ENCODE results near the gene UTS2R.
"Not testable (repeated sequence)": the region's sequence is repeated elsewhere in the genome, so short reads cannot be mapped to it uniquely, and the experiment has no call there.

UTS2R gene

DNA sequence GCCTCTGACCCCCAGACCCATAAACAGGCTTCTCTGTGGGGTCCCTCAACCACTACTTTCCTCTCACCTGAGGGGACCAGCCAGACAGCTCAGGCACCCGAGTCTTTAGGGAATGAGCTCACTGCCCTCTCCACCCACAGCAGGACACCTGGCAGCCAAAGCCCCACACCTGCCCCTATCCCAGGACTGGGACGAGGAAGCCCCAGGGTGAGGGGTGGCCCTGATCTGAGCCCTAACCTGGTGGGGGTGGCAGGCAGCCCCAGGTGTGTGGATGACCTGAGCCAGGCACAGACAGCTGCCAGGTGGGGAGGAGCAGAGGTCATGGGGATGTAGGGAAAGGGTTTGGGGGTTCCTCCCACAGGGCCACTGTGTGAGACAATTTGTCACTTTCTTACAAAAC lies 14.2 kb upstream of the UTS2R start:
- no peak overlapping the region for H3K4me3 Mint-ChIP-seq

DNA sequence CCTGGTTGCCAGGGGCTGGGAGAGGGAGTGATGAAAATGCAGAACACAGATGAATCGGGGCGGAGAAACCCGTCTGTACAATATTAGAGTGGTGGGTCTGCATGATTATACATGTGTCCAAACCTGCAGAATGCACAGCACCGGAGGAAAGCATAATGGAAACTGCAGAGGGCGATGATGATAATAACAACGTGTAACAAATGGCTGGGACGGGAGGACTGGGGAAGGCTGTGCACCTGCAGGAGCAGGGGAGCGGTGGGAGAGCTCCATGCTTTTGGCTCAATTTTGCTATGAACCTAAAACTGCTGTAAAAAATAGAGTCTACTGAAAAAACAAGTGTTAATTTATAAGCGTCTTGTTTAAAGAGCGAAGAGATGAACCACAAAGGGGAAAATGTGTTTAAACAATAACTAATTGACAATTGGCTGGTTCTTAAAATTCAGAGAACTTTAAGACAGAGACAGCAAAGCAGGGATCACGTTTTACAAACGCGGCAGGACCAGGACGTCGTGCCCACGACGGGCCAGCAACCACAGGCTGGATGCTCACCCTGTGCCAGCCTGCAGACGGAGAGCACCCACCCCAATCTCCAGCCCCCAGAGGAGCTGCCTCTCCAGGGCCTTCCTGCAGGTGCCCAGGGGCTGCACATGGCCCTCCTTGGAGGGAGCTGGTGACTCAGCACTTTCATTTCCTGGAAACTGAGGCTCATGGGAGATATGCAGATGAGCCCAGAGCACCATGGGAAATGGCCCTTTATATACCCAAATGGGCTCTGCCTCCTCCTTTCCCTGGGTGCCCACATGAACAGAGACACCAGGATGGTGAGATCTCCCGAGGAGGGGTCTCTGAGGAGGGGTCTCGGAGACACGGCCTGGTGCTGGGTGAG lies 12.9 kb upstream of the UTS2R start, which contains the start of gene TEX19:
TEX19 (plus strand) TSS at position 783 of the 886 bp plus-strand sequence. CDS start 2,904 bp downstream, outside the sequence.
- no peak within 1 kb of the TSS for H3K4me3 Mint-ChIP-seq

More for the DNA sequence above, 14.2 kb upstream of the UTS2R start:
- Mint-ChIP-seq H3K27ac (no peak overlapping the region), H3K9me3 (ENCODE audit: low read depth) (no peaks in the 10 kb centered on the region), H3K4me1 (ENCODE audit: low read depth) (peaks cover 8% of the 10 kb centered on the region), H3K27me3 (peaks cover 4% of the 10 kb centered on the region), H3K36me3 (peaks cover 3% of the 10 kb centered on the region)

DNA sequence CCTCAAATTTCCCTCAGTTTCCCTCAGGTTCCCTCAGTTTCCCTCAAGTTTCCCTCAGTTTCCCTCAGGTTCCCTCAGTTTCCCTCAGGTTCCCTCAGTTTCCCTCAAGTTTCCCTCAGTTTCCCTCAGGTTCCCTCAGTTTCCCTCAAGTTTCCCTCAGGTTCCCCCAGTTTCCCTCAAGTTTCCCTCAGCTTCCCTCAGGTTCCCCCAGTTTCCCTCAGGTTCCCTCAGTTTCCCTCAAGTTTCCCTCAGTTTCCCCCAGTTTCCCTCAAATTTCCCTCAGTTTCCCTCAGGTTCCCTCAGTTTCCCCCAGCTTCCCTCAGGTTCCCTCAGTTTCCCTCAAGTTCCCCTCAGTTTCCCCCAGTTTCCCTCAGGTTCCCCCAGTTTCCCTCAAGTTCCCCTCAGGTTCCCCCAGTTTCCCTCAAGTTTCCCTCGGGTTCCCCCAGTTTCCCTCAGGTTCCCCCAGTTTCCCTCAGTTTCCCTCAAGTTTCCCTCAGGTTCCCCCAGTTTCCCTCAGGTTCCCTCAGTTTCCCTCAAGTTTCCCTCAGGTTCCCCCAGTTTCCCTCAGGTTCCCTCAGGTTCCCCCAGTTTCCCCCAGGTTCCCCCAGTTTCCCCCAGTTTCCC lies 12.0 kb upstream of the UTS2R start:
- H3K27me3 Mint-ChIP-seq; H3K27ac Mint-ChIP-seq; H3K4me3 Mint-ChIP-seq; H3K36me3 Mint-ChIP-seq; H3K4me1 Mint-ChIP-seq (ENCODE audit: low read depth); H3K9me3 Mint-ChIP-seq (ENCODE audit: low read depth): not testable (repeated sequence)

More for the DNA sequence above, 12.9 kb upstream of the UTS2R start, which contains the start of gene TEX19:
- Mint-ChIP-seq H3K4me1 (ENCODE audit: low read depth) (peaks cover 8% of the 10 kb centered on the region), H3K27ac (no peak within 1 kb of the TSS), H3K36me3 (peaks cover 3% of the 10 kb centered on the region), H3K9me3 (ENCODE audit: low read depth) (no peaks in the 10 kb centered on the region), H3K27me3 (peaks cover 4% of the 10 kb centered on the region)

DNA sequence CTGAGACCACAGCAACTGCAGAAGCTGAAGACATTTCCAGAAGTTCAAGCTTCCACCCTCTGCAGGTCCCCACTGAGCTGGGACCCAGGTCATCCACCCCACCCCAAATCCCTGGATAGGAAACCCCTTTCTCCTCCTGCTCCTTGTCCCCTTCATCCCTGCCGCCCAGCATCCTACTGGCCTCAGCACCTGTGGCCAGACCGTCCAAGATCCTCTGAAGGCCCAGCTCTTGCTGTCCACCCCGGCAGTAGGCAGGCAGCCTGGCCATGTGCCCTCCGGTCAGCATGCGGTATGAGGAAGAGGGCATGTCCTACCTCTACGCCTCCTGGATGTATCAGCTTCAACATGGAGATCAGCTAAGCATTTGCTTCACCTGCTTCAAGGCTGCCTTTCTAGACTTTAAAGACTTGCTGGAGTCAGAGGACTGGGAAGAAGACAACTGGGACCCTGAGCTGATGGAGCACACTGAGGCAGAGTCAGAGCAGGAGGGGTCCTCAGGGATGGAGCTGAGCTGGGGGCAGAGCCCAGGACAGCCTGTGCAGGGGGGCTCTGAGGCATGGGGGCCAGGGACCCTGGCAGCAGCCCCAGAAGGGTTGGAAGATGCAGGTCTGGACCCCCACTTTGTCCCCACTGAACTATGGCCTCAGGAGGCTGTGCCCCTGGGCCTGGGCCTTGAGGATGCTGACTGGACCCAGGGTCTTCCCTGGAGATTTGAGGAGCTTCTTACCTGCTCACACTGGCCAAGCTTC lies 9.5 kb upstream of the UTS2R start:
- peaks cover 3% of the 10 kb centered on the region for H3K36me3 Mint-ChIP-seq
- no peaks in the 10 kb centered on the region for H3K9me3 Mint-ChIP-seq (ENCODE audit: low read depth)
- H3K4me3 Mint-ChIP-seq, result no peak overlapping the region
- H3K27me3 Mint-ChIP-seq, result peaks cover 4% of the 10 kb centered on the region
- H3K27ac Mint-ChIP-seq, result no peak overlapping the region
- H3K4me1 Mint-ChIP-seq (ENCODE audit: low read depth), result peaks cover 8% of the 10 kb centered on the region

DNA sequence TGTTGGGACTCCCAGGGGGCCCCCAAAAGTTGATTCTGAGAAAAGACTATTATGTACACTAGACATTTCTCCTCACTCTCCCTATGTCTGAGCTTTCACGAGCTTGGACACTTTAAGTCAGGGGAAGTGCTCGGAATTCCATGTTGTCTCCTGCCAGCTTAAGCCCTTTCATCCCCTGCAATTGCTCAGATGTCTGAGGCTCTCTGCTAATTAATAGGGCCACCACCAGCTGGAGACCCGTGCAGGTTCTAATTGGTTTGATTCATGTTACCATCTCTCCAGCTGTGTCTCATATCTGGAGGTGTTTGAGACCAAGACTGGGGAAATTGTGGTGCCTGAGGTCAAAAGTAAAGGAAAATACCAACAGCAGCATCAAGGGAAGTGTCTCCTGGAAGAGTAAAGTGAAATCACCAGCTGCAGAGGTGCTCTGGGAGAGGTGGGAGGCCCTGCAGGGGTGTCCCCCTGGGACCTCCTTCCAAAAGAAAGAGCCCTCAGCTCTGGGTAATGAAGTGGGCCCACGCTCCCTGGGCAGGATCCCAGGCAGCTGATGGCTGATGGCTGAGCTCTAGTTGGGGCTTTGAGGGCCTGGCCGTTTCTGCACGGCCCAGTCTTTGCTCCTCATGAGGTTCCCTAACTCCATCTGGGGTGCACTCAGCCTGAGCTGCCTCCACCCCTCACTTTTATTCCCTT lies 5.8 kb upstream of the UTS2R start:
- H3K27ac Mint-ChIP-seq, result no peak overlapping the region
- H3K36me3 Mint-ChIP-seq, result no peaks in the 10 kb centered on the region
- peaks cover 5% of the 10 kb centered on the region for H3K4me1 Mint-ChIP-seq (ENCODE audit: low read depth)
- H3K9me3 Mint-ChIP-seq (ENCODE audit: low read depth), result no peaks in the 10 kb centered on the region
- H3K4me3 Mint-ChIP-seq, result no peak overlapping the region
- peaks cover 4% of the 10 kb centered on the region for H3K27me3 Mint-ChIP-seq

DNA sequence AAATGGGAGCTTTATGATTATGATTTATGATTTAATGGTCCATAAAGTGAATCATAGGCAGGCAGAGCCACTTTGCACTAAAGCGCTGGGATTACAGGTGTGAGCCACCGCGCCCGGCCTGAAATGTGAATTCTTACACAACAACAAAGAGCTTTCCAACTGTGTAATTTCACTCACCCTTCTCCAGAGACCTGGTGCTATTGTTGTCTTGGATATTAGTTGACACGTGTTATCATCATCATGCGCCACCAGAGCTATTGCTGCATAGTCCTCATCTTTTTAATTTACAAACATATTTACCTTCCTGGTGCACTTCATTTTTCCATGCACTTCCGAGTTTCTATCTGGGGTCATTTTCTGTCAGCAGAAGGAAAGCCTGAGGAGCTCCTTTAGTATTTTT lies 4.8 kb upstream of the UTS2R start:
- Mint-ChIP-seq H3K27ac (no peak overlapping the region), H3K27me3 (peaks cover 4% of the 10 kb centered on the region), H3K9me3 (ENCODE audit: low read depth) (no peaks in the 10 kb centered on the region), H3K4me1 (ENCODE audit: low read depth) (peaks cover 8% of the 10 kb centered on the region), H3K36me3 (no peaks in the 10 kb centered on the region), H3K4me3 (no peak overlapping the region)

DNA sequence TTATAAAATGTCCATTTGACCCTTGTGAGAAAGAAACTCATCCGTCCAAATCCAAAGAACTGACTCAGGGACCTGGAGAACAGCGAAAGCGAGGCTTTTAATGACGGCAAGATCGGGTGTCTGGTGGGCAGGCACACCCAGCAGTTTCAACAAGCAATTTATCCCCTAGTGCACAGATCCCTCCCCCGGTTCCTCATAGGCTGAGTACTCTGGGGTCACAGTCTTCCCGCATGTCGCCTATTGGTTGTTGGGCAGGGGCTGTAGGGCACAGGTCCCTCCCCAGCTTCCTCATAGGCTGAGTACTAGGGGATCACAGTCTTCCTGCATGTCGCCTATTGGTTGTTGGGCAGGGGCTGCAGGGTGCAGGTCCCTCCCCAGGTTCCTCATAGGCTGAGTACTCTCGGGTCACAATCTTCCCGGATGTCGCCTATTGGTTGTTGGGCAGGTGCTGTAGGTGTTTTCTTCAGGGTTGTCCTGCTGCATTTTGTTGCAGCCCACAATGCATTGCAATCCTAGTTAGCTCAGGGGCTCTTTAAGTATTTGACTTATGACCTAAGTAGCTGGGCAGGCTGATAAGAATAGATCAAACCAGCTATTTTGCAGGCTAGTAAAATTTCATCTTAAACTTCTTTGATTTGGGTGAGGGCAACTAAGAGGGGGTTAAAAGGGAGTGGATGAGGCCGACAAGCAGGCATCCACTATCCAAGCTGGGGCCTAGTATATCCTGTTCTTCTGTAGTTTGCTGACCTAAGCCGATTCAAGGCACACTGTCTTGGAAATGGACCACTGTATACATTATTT lies 3.6 kb upstream of the UTS2R start:
- Mint-ChIP-seq H3K4me1 (ENCODE audit: low read depth) (peaks cover 12% of the 10 kb centered on the region), H3K27me3 (peaks cover 7% of the 10 kb centered on the region), H3K36me3 (no peaks in the 10 kb centered on the region), H3K27ac (no peak overlapping the region), H3K4me3 (no peak overlapping the region), H3K9me3 (ENCODE audit: low read depth) (no peaks in the 10 kb centered on the region)

DNA sequence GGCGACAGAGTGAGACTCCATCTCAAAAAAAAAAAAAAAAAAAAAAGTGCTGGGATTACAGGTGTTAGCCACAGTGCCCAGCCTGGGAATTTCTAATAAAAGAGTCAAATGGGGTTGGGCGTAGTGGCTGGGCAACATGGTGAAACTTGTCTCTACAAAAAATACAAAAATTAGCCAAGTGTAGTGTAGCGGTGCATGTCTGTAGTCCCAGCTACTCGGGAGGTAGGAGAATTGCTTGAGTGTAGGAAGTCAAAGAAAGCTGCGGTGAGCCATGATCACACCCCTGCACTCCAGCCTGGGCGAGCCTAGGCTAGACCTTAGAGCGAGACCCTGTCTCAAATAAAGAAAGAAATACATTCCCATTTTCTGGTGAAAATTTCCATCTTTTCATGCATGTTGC lies 2.4 kb upstream of the UTS2R start:
- Mint-ChIP-seq H3K4me3 (no peak overlapping the region), H3K36me3 (no peaks in the 10 kb centered on the region), H3K27me3 (peaks cover 12% of the 10 kb centered on the region), H3K4me1 (ENCODE audit: low read depth) (peaks cover 15% of the 10 kb centered on the region), H3K27ac (no peak overlapping the region), H3K9me3 (ENCODE audit: low read depth) (no peaks in the 10 kb centered on the region)

DNA sequence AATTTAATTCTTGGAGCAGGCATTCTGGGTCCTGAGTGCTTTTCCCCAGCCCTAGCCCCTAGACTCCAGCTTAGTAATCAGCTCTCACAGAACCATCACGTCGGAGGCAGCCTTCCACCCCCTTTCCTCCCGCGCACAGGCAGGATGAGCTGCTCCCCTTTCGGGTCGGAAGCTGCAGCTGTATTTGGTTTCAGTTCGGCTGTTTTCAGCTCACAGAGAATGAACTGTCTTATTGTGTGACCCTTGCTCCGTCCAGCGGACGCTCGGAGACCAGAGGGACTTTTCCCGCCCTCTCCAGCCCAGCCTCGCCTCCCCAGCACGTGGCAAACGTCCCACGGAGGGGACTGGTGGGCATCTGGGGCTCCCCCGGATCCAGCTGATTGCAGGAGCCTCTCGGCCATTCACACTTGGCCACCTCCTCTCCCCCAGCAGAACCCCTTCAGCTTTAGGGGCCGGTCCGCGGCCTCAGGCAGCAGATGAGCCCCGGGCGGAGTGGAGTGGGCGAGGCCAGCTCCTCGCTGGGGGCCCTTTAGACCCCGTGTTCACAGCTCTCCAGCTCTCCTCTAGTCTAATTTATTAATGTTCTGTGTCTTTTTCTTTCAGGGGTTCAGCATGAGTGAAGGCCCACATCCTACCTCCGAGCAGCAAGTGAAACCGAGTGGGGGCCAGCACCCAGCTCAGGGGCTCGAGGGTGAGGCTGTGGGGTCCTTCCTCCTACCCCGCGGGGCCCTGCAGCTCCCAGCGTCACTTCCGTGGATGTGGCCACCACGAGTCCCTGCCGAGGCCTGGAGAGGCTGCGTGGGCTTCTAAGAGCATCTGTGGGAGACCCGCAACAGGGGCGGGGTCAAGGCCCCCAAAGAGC lies 863 bp upstream of the UTS2R start:
- peaks cover 12% of the 10 kb centered on the region for H3K27me3 Mint-ChIP-seq

DNA sequence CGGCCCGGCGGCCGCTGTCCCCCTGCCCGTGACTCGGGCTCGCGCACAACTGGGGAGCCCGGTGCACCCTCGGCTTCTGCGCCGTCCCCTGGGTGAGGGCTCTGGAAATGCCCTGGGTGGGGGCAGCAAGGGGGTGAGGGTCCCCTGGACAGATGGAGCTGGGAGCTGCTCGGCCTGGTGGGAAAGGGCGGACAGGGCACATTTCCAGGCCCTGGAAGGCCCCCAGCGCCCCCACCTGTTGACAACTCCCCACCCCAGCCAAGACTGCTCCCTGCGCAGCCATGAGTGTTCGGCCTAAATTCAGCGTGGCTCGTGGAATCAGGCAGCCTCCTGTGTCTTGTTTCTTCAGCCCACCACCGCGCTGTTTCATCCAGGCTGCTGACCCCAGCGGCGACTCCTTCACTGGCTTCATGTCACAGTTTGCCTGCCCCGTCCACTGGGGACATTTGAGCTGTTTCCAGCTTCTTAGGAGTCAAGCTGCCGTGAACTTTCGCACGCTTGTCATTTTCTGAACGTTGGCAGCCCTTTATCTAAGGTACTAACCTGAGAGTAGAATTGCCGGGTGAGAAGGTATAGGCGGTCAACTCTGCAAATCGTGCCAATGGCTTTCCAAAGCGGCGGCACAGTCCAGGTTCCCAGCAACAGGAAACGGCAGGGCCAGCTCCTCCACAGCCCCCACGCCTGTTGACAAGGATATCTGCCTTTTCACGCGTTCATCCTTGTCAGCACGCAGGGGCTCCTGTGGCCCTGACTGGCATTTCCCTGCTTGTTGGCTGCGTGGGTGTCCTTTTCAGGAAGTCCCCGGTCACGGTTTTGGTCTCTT lies 895 bp downstream of the UTS2R start:
- Mint-ChIP-seq H3K4me1 (ENCODE audit: low read depth) (peaks cover 15% of the 10 kb centered on the region), H3K9me3 (ENCODE audit: low read depth) (no peaks in the 10 kb centered on the region), H3K36me3 (no peaks in the 10 kb centered on the region), H3K27ac (no peak overlapping the region), H3K4me3 (peak overlapping the region; percentile 72), H3K27me3 (peaks cover 12% of the 10 kb centered on the region)

More for the DNA sequence above, 863 bp upstream of the UTS2R start:
- Mint-ChIP-seq H3K27ac (no peak overlapping the region), H3K4me3 (peak overlapping the region; percentile 74), H3K4me1 (ENCODE audit: low read depth) (peaks cover 15% of the 10 kb centered on the region), H3K36me3 (no peaks in the 10 kb centered on the region), H3K9me3 (ENCODE audit: low read depth) (no peaks in the 10 kb centered on the region)

DNA sequence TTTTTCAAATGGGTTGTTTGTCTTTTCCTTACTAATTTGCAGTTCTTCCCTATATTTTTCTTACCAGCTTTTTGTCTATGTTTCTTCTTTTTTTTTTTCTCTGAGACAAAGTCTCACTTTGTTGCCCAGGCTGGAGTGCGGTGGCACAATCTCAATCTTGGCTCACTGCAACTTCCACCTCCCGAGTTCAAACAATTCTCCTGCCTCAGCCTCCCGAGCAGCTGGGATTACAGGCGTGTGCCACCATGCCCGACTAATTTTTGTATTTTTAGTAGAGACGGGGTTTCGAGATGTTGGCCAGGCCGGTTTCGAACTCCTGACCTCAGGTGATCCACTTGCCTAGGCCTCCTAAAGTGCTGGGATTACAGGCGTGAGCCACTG lies 1.5 kb downstream of the UTS2R start:
- H3K9me3 Mint-ChIP-seq (ENCODE audit: low read depth); H3K36me3 Mint-ChIP-seq; H3K27ac Mint-ChIP-seq: not testable (repeated sequence)
- Mint-ChIP-seq H3K27me3 (peaks cover 12% of the 10 kb centered on the region), H3K4me1 (ENCODE audit: low read depth) (peaks cover 15% of the 10 kb centered on the region), H3K4me3 (peak overlapping the region; percentile 72)

DNA sequence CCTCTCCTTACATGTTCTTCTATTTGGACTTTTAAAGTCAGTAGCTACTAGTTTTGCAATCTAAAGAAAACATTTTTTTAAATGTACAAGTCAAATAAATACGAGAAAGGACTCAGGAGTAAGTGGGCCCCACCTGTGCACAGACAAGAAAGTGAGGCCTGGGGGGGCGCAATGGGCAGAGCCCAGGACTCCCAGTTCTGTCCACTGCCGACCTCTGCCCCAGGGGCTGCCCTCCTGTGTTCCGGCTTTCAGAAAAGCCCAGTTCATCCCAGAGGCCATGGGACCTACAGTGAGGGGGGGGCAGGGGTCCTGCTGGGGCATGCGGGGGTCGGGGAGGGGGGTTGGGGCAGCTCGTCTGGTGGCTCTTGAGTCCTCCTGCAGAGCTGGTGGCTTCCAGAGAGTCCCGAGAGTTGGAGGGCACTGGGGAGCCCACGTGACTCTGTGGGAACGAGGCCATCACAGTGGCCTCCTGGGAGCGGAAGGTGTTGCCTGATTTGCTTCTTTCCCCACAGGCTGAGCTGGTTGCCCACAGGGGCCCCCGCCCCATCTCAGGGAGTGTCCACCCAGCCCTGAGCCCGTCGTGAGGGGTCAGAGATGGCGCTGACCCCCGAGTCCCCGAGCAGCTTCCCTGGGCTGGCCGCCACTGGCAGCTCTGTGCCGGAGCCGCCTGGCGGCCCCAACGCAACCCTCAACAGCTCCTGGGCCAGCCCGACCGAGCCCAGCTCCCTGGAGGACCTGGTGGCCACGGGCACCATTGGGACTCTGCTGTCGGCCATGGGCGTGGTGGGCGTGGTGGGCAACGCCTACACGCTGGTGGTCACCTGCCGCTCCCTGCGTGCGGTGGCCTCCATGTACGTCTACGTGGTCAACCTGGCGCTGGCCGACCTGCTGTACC lies 2.4 kb downstream of the UTS2R start:
- Mint-ChIP-seq H3K27ac (no peak overlapping the region), H3K4me3 (no peak overlapping the region), H3K27me3 (peaks cover 14% of the 10 kb centered on the region), H3K9me3 (ENCODE audit: low read depth) (no peaks in the 10 kb centered on the region), H3K4me1 (ENCODE audit: low read depth) (peaks cover 15% of the 10 kb centered on the region), H3K36me3 (no peaks in the 10 kb centered on the region)

Measured in activated naive CD8-positive, alpha-beta T cell (primary cell).